Lung (tissue), 12 donors: Measurements from ENCODE around the gene SDK1. TPM values are rescaled to one million over a fixed set of nuclear protein-coding genes. Genes with fewer than 3 reads are reported as not detected.
A peak's percentile ranks its signal among the peaks of the same experiment; 100 is the strongest.
"Not testable (repeated sequence)": the region's sequence is repeated elsewhere in the genome, so short reads cannot be mapped to it uniquely, and the experiment has no call there.

Experiments used
- ATAC-seq: fragments of 200-7000 bp; cut with Tn5 transposase; one replicate; pipeline ENCODE4 v1.9.1; 2020; ENCODE audit warnings: moderate number of reproducible peaks; ENCODE audit not compliant: insufficient read depth, low FRiP score
- DNase-seq, 3 donors: peaks; one replicate each; pipeline ENCODE4 v3.0.0-alpha.2; 2013 to 2017
- H3K27ac ChIP-seq, 2 donors: one replicate each; pipeline ENCODE4 v1.5.1; 2013; ENCODE audit warnings: mild to moderate bottlenecking in 2 of 2, moderate library complexity in 2 of 2, control low read depth in 1 of 2, inconsistent platforms in 1 of 2, low read depth in 1 of 2, low read length in 1 of 2
- H3K27me3 ChIP-seq, 3 donors: one replicate each; pipeline ENCODE4 v1.5.1; 2013; ENCODE audit warnings: low read length in 2 of 3; ENCODE audit not compliant: control insufficient read depth in 3 of 3, insufficient read depth in 3 of 3
- H3K36me3 ChIP-seq, 4 donors: one replicate each; pipeline ENCODE4 v1.5.1; 2013; ENCODE audit warnings: low read length in 4 of 4, mild to moderate bottlenecking in 1 of 4, moderate library complexity in 1 of 4; ENCODE audit not compliant: control insufficient read depth in 4 of 4, insufficient read depth in 4 of 4
- H3K4me1 ChIP-seq, 5 donors: one replicate each; pipeline ENCODE4 v1.5.1; 2013; ENCODE audit warnings: low read length in 5 of 5, mild to moderate bottlenecking in 2 of 5, moderate library complexity in 1 of 5; ENCODE audit not compliant: control insufficient read depth in 5 of 5, insufficient read depth in 5 of 5
- H3K4me3 ChIP-seq: one replicate; pipeline ENCODE4 v1.5.1; 2013; ENCODE audit warnings: mild to moderate bottlenecking, control low read depth, moderate library complexity
- H3K9ac ChIP-seq, 2 donors: one replicate each; pipeline ENCODE4 v1.5.1; 2013; ENCODE audit warnings: low read length in 2 of 2, control low read depth in 1 of 2; ENCODE audit not compliant: insufficient read depth in 1 of 2
- H3K9me3 ChIP-seq, 4 donors: one replicate each; pipeline ENCODE4 v1.5.1; 2013; ENCODE audit warnings: low read length in 3 of 4, mild to moderate bottlenecking in 1 of 4, moderate library complexity in 1 of 4; ENCODE audit not compliant: control insufficient read depth in 4 of 4, insufficient read depth in 3 of 4
- WGBS, 2 donors: extraction: QIAGEN DNeasy Blood & Tissue Kit; methylation state at CpG; one replicate each; pipeline ENCODE4 v1.1.7; 2013; 5-methylcytosine and 5-hydroxymethylcytosine counted together
- polyA plus RNA-seq, 2 donors: library from polyadenylated mRNA; stranded (reverse); fragments of 200-250 nt; gene quantifications; one replicate each; pipeline ENCODE4 v1.2.1, GENCODE V29; 2013
- total RNA-seq, 2 donors: library from RNA; depleted of rRNA in 1 of 2; stranded (reverse); fragments of >200 nt in 1 of 2; gene quantifications; one replicate each; pipeline ENCODE4 v1.2.1, GENCODE V29; 2014 to 2021
- TF ChIP-seq, protein P1 (sequence below): IDR thresholded peaks from 2 replicates; pipeline ENCODE4 v1.5.1; 2012; ENCODE audit warnings: mild to moderate bottlenecking; ENCODE audit errors: control extremely low read depth, extremely low read depth
- donor health status: control.
- donor health status: control.
- donor health status: Bipolar disorder and iron deficiency.
- donor health status: healthy.
- donor health status: DM: yes; HTN: yes; CAD: no.

Gene SDK1
- total and polyA plus RNA-seq, 4 donors = 3.7 to 30.1 (median 12.7) TPM

DNA sequence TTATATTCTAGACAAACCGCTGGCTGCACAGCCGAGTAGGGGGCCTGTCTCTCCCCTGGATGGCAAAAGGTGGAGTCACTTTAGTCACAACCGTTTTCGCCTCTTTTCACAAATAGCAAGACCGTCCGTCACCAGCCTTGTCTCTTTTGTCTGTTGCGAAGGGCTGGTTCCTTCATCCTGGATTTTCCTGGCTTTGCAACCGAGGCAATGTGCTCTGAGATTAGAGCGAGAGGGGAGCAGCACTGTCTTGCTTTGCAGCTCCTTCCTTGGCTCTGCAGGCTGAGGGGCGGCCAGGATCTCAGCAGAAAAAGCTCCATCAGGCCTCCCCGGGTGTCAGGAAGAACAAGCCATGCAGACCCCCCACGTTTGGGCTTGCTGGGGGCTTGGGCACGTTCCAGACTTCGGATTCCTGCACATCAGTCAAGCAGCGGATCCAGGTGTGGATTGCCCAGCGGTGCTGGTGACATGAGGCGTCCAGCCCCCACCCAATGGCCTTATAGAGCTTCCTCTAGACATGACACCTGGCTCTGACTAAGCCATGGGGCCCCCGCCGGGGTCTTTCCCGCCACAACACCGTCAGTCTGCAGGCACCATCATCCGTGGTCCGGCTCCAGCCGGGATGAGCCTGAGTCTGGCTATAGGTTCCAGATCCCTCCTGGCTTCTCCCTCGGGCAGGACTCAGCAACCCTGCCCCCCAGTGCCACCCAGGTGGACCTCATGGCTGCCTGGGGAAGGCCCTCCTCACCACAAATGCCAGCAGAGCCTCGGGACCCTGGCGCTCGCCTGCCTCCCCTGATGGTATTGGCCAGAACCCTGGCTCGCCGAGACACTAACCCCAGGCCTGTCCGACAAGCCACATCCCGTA is 913.5 kb downstream of the SDK1 start:
- peaks cover 0 to 14% (median 4%) of the 10 kb centered on the region in 4 donors for H3K36me3 ChIP-seq
- no peaks in the 10 kb centered on the region for H3K27me3 ChIP-seq
- H3K9ac ChIP-seq = no peak overlapping the region
- TF ChIP-seq, protein P1, sequence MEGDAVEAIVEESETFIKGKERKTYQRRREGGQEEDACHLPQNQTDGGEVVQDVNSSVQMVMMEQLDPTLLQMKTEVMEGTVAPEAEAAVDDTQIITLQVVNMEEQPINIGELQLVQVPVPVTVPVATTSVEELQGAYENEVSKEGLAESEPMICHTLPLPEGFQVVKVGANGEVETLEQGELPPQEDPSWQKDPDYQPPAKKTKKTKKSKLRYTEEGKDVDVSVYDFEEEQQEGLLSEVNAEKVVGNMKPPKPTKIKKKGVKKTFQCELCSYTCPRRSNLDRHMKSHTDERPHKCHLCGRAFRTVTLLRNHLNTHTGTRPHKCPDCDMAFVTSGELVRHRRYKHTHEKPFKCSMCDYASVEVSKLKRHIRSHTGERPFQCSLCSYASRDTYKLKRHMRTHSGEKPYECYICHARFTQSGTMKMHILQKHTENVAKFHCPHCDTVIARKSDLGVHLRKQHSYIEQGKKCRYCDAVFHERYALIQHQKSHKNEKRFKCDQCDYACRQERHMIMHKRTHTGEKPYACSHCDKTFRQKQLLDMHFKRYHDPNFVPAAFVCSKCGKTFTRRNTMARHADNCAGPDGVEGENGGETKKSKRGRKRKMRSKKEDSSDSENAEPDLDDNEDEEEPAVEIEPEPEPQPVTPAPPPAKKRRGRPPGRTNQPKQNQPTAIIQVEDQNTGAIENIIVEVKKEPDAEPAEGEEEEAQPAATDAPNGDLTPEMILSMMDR = no peak
- no peak overlapping the region for H3K4me3 ChIP-seq
- DNase-seq = no peak
- WGBS, 2 donors = 88 to 91% methylated on average over 32 of the region's 32 CpGs
- no peak for ATAC-seq
- H3K9me3 ChIP-seq = peaks cover 0 to 4% (median 0%) of the 10 kb centered on the region in 4 donors
- H3K27ac ChIP-seq = no peak overlapping the region
- H3K4me1 ChIP-seq = peaks cover 0 to 6% (median 0%) of the 10 kb centered on the region in 5 donors

DNA sequence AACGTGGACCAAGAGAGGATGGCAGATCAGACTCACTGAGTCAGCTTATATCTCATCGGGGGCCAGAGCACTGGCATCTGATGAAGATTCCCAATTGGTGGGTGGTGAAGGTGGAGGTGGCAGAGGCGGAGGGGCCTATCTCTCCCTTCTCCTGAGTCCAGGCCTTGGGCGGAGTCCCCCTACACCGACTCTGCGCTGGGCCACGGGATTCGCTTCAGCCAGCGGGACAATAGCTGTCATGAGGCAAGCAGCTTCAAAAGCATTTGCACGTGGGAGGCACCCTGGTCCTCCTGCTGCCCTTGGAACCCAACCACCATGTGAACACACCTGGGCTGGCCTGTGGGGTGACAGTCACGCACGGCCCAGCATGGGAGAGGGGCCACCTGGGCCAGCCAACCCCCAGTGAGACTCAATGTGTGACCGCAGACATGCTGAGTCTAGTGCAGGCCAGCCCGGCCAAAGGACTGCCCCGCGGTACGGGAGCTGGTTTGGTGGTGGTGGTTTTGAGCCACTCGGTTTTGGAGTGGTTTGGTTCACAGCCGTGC is 914.2 kb downstream of the SDK1 start:
- DNase-seq = no peak

DNA sequence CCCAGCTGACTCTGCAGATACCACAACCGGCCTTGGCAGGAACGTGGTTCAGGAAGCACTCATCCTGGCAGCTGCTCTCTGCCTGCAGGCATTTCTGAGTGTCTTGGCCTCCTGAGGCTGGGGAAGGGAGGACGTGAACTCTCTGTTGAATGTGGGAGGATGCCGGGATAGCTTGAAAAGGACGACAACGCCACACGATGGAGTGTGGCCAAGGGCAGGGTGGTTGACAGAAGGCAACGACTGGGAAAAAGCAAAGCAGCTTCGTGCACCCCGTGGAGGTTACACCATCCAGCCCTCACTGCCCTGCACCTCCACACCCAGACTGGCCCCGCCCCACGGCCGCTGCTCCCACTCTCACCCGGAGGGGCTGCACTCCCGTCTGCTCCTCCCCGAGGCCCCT is 915.0 kb downstream of the SDK1 start:
- TF ChIP-seq, protein P1 = no peak
- Histone ChIP-seq H3K9me3 (peaks cover 0 to 4% (median 0%) of the 10 kb centered on the region in 4 donors), H3K27me3 (no peaks in the 10 kb centered on the region), H3K27ac (no peak overlapping the region), H3K9ac (no peak overlapping the region), H3K4me1 (peaks cover 0 to 6% (median 0%) of the 10 kb centered on the region in 5 donors), H3K36me3 (peaks cover 0 to 5% (median 1%) of the 10 kb centered on the region in 4 donors), H3K4me3 (no peak overlapping the region)
- DNase-seq (peak; percentile 44 to 67 (median 51)), ATAC-seq (no peak)
- WGBS, 2 donors = 53 to 62% methylated on average over 16 of the region's 16 CpGs

More for the DNA sequence above, 914.2 kb downstream of the SDK1 start:
- H3K9me3 ChIP-seq = peaks cover 0 to 4% (median 0%) of the 10 kb centered on the region in 4 donors
- peaks cover 0 to 6% (median 0%) of the 10 kb centered on the region in 5 donors for H3K4me1 ChIP-seq
- no peaks in the 10 kb centered on the region for H3K27me3 ChIP-seq
- peaks cover 0 to 12% (median 4%) of the 10 kb centered on the region in 4 donors for H3K36me3 ChIP-seq
- 93 to 96% methylated on average over 19 of the region's 19 CpGs for WGBS, 2 donors
- ATAC-seq = no peak
- no peak overlapping the region for H3K4me3 ChIP-seq
- TF ChIP-seq, protein P1 = no peak
- no peak overlapping the region for H3K9ac ChIP-seq
- H3K27ac ChIP-seq = no peak overlapping the region

DNA sequence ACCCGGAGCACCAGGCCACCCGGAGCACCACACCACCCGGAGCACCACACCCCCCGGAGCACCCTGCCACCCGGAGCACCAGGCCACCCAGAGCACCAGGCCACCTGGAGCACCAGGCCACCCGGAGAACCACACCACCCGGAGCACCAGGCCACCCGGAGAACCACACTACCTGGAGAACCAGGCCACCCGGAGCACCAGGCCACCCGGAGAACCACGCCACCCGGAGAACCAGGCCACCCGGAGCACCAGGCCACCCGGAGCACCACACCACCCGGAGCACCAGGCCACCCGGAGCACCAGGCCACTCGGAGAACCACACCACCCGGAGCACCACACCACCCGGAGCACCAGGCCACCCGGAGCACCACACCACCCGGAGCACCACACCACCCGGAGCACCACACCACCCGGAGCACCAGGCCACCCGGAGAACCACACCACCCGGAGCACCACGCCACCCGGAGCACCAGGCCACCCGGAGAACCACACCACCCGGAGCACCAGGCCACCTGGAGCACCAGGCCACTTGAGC is 916.1 kb downstream of the SDK1 start:
- 88 to 94% methylated on average over 27 to 29 of the region's 29 CpGs for WGBS, 2 donors
- H3K9me3 ChIP-seq, DNase-seq, H3K4me3 ChIP-seq, H3K27ac ChIP-seq, H3K36me3 ChIP-seq, H3K4me1 ChIP-seq, ATAC-seq, H3K9ac ChIP-seq, H3K27me3 ChIP-seq: not testable (repeated sequence)
